HCT116 (cell line): ENCODE measurements around the gene PRR3.

Experiments
- CTCF ChIP-seq, 3 experiments: fragments of 200-600 bp in 1 of 3; sonication (generic) in 1 of 3; IDR thresholded peaks in 2 of 3; conservative IDR thresholded peaks in 1 of 3; 2 replicates each; pipeline ENCODE4 v1.5.1; 2012 to 2017; ENCODE audit warnings: low read depth in 2 of 3, low read length in 2 of 3, antibody characterized with exemption in 1 of 3, borderline replicate concordance in 1 of 3, control low read depth in 1 of 3, mild to moderate bottlenecking in 1 of 3, mixed read lengths in 1 of 3, mixed run types in 1 of 3, moderate library complexity in 1 of 3; ENCODE audit not compliant: insufficient read depth in 1 of 3
- EZH2 ChIP-seq: fragments of 200-600 bp; sonication (generic); IDR thresholded peaks from 2 replicates; pipeline ENCODE4 v1.6.1; 2017; ENCODE audit warnings: antibody characterized with exemption, mixed run types
- POLR2A ChIP-seq: IDR thresholded peaks from 2 replicates; pipeline ENCODE4 v1.7.0; 2011; ENCODE audit warnings: borderline replicate concordance; ENCODE audit not compliant: insufficient read depth, insufficient read length; ENCODE audit errors: extremely low read depth
- POLR2AphosphoS5 ChIP-seq: IDR thresholded peaks from 2 replicates; pipeline ENCODE4 v1.6.1; 2011; ENCODE audit warnings: mild to moderate bottlenecking, low read depth, low read length, moderate library complexity
- REST ChIP-seq: IDR thresholded peaks from 2 replicates; pipeline ENCODE4 v1.6.1; 2012; ENCODE audit warnings: low read depth
- TCF7L2 ChIP-seq: IDR thresholded peaks from 2 replicates; pipeline ENCODE4 v1.7.0; 2011; ENCODE audit warnings: borderline replicate concordance, inconsistent platforms; ENCODE audit not compliant: insufficient read depth, insufficient read length; ENCODE audit errors: extremely low read depth

GRCh38 chr6:30601815-30602641, 44.9 kb downstream of the PRR3 start:
- TF ChIP-seq REST (no peak), POLR2A (no peak), CTCF (IDR thresholded peaks at IDR 0.05 in 2 of 3, conservative IDR thresholded peaks at IDR 0.05 in 1 of 3; ENCODE audit: borderline replicate concordance in 1 of 3, insufficient read depth in 1 of 3, low read depth in 2 of 3, low read length in 2 of 3) (no peak), POLR2AphosphoS5 (no peak; the same call in none of the 2 replicates), EZH2 (no peak), TCF7L2 (no peak)
